Hematopoietic multipotent progenitor cell treated with erythropoietin and hydrocortisone succinate and interleukin-3 and kit ligand, for 4 days (in vitro differentiated cells): ENCODE data around the gene SLC46A1.

Experiments
- DNase-seq: peaks from one replicate; pipeline ENCODE4 v3.0.0-alpha.2; 2015

Gene SLC46A1

GRCh38 chr17:28348979-28349378, 57.0 kb downstream of the SLC46A1 start:
- no peak for DNase-seq

GRCh38 chr17:28347261-28347891, 58.6 kb downstream of the SLC46A1 start:
- no peak for DNase-seq

- DNase-seq, result peak; percentile 40
Measured at GRCh38 chr17:28346746-28347246, 59.2 kb downstream of the SLC46A1 start.

GRCh38 chr17:28346199-28346580, 59.8 kb downstream of the SLC46A1 start:
- DNase-seq, result no peak

GRCh38 chr17:28345419-28346198, 60.4 kb downstream of the SLC46A1 start:
- no peak for DNase-seq
